IPS-NIHi11 (cell line): ENCODE data around the gene PRSS27.
"Not testable (repeated sequence)": the region's sequence is repeated elsewhere in the genome, so short reads cannot be mapped to it uniquely, and the experiment has no call there.

Experiments
- DNase-seq: peaks from one replicate; pipeline ENCODE4 v3.0.0; 2012; ENCODE audit warnings: mixed read lengths, low spot score

PRSS27 gene

GRCh38 chr16:2673066-2673999 is 46.7 kb downstream of the PRSS27 start:
- DNase-seq, result peak; percentile 98

GRCh38 chr16:2671741-2672140 is 48.3 kb downstream of the PRSS27 start:
- DNase-seq, result no peak

DNA sequence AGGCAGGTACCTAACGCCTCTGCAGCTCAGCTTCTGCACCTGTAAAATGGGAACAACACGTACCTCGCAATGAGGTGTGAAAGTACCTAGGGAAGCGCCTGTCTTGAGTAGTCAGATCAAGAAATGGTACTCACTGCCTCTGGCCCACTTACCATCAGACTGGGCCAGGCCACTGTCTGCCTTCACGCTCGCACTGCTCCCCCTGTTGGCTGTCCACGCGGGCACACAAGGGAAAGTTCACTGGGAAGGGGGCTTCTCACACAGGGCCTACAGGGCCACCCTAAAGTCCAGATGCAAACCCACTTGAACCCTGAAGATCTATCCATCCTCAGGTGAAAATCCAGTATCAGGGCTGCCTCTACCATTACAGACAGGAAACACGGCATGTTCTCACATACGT is 48.8 kb downstream of the PRSS27 start:
- not testable (repeated sequence) for DNase-seq

DNA sequence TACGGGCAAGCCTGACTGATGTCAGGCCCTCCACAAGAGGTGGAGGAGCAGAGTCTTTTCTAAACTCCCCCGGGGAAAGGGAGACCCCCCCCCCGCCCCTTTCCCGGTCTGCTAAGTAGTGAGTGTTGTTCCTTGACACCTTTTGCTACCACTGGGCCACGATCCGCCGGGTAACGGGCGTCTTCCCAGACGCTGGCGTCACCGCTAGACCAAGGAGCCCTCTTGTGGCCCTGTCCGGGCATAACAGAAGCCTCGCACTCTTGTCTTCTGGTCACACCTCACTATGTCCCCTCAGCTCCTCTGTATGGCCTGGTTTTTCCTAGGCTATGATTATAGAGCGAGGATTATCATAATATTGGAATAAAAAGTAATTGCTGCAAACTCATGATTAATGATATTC is 50.0 kb downstream of the PRSS27 start:
- not testable (repeated sequence) for DNase-seq

DNA sequence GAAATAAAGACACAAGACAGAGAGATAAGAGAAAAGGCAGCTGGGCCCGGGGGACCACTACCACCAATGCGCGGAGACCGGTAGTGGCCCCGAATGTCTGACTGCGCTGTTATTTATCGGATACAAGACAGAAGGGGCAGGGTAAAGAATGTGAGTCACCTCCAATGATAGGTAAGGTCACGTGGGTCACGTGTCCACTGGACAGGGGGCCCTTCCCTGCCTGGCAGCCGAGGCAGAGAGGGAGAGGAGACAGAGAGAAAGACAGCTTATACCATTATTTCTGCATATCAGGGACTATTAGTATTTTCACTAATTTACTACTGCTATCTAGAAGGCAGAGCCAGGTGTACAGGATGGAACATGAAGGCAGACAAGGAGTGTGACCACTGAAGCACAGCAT is 50.4 kb downstream of the PRSS27 start:
- not testable (repeated sequence) for DNase-seq

DNA sequence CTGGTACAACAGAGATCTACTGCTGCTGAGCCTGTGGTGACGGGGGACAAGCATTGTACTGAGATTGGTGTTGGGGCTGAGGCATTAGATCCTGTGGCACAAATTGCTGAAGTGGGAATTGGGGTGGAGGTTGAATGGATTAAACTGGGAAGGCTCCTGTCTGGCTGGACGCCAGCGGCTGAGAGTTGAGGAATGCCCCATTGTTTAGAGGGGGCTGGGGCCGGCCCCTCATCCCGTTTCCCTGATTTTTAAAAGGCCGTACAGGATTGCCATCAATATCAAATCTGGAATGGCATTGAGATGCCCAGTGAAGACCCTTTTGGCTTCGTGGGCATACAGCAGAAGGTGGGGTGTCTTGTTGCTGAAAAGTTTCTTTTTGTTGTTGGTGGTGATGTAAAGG is 53.4 kb downstream of the PRSS27 start:
- not testable (repeated sequence) for DNase-seq

DNA sequence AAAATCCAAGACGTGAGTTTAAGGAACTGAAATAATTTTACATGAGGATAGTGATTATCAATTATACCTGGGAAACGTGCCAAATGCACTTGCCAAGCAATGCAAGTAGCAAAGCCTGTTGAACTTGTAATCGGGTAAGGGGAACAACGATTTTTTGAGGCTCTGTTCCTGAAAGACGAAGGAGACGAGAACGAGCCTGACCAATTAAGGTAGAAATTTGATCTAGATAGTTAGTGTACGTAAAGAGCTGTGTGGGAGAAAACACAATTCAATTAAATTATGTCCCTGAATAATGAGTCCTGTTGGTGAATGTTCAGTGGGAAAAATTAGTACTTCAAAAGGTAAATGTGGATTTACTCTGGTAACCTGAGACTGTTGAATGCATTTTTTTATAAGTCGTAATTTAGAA is 55.4 kb downstream of the PRSS27 start:
- DNase-seq, result no peak

DNA sequence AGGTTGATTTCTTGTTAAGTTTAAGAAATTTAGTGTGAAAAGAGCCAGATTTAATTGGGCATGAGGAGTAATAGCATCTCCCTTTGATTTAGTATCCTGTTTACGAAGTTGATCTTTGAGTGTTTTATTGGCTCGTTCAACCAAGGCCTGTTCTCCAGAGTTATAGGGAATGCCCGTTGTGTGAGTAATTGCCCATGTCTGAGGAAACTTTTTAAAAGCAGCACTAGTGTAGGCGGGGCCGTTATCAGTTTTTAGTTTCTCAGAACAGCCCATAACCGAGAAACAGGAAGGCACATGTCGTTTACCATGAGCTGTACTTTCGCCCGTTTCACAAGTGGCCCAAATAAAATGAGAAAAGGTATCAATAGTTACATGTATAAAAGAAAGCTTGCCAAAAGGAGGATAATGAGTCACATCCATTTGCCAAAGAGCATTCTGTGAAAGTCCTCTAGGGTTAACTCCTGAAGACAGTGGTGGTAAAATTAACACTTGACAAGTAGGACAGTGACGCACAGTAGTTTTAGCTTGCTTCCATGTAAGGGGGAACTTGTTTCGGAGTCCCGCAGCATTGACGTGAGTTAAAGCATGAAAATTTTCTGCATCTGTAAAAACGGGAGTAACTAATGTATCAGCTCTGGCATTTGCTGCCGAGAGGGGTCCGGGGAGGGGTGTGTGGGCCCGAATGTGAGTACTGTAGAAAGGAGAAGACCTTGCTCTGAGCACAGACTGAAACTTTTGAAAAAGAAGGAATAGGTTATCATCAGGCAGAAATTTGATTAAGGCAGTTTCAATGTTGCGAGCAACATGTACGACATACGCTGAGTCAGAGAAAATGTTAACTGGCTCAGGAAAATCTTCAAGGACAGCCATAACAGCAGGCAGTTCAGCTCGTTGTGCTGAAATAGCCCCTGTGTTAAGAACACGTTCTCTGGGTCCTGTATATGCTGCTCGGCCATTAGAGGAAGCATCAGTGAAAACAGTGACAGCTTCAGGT is 56.2 kb downstream of the PRSS27 start:
- no peak for DNase-seq
